ENCODE measurements around the gene PTPRM. TPM values are rescaled to one million over a fixed set of nuclear protein-coding genes. Genes with fewer than 3 reads are reported as not detected.

PTPRM gene
- total and polyA plus RNA-seq, 12 donors, result 31.7 to 116 (median 61.2) TPM

GRCh38 chr18:8069708-8070107, 502.6 kb downstream of the PTPRM start:
- no peak for DNase-seq
- intact Hi-C loops (cut with DNase I), result no loop called here
- H3K27me3 ChIP-seq, result no peaks in the 10 kb centered on the region
- no peak overlapping the region for H3K4me3 ChIP-seq
- H3K9me3 ChIP-seq (replicated peaks in 1 of 3), result no peaks in the 10 kb centered on the region
- WGBS, 4 donors, result 92 to 96% (median 95%) methylated on average over 8 of the region's 8 CpGs
- H3K27ac ChIP-seq, result no peak overlapping the region
- no peak for TF ChIP-seq POLR2A (IDR thresholded peaks at IDR 0.05)
- no peak for TF ChIP-seq CTCF (IDR thresholded peaks at IDR 0.05)
- no peaks in the 10 kb centered on the region for H3K36me3 ChIP-seq (replicated peaks in 1 of 2)
- H3K4me1 ChIP-seq (replicated peaks in 1 of 2), result peaks cover 0 to 10% of the 10 kb centered on the region in 2 donors

GRCh38 chr18:8073167-8073566, 506.1 kb downstream of the PTPRM start:
- 67 to 75% (median 75%) methylated on average over 3 of the region's 3 CpGs for WGBS, 4 donors
- H3K4me3 ChIP-seq, result no peak overlapping the region
- H3K4me1 ChIP-seq (replicated peaks in 1 of 2), result peaks cover 0 to 10% of the 10 kb centered on the region in 2 donors
- no peak for DNase-seq
- intact Hi-C loops (cut with DNase I), result no loop called here
- no peak overlapping the region for H3K27ac ChIP-seq
- no peaks in the 10 kb centered on the region for H3K36me3 ChIP-seq (replicated peaks in 1 of 2)
- H3K27me3 ChIP-seq, result no peaks in the 10 kb centered on the region
- H3K9me3 ChIP-seq (replicated peaks in 1 of 3), result no peaks in the 10 kb centered on the region
- TF ChIP-seq POLR2A (IDR thresholded peaks at IDR 0.05), result no peak
- TF ChIP-seq CTCF (IDR thresholded peaks at IDR 0.05), result no peak

GRCh38 chr18:8080092-8080491, 513.0 kb downstream of the PTPRM start:
- Histone ChIP-seq H3K36me3 (replicated peaks in 1 of 2) (no peaks in the 10 kb centered on the region), H3K9me3 (replicated peaks in 1 of 3) (no peaks in the 10 kb centered on the region), H3K4me1 (replicated peaks in 1 of 2) (no peaks in the 10 kb centered on the region), H3K4me3 (no peak overlapping the region), H3K27ac (no peak overlapping the region), H3K27me3 (no peaks in the 10 kb centered on the region)
- no peak for DNase-seq
- intact Hi-C loops (cut with DNase I), result loop anchor here in 1 of 2 donors (10.0 kb wide), 1 partner anchor 305 kb away; no protein-coding TSS in a partner anchor
- TF ChIP-seq POLR2A (IDR thresholded peaks at IDR 0.05) (no peak), CTCF (IDR thresholded peaks at IDR 0.05) (no peak)

- no peaks in the 10 kb centered on the region for H3K9me3 ChIP-seq (replicated peaks in 1 of 3)
- WGBS, 4 donors, result 25 to 67% (median 32%) methylated on average over 1 of the region's 1 CpG
Observed at GRCh38 chr18:8081267-8081666, 514.2 kb downstream of the PTPRM start.

More at GRCh38 chr18:8081267-8081666, 514.2 kb downstream of the PTPRM start:
- intact Hi-C loops (cut with DNase I), result loop anchor here in 1 of 2 donors (10.0 kb wide), 1 partner anchor 304 kb away; no protein-coding TSS in a partner anchor
- no peaks in the 10 kb centered on the region for H3K36me3 ChIP-seq (replicated peaks in 1 of 2)
- H3K27ac ChIP-seq, result no peak overlapping the region
- DNase-seq, result no peak
- TF ChIP-seq CTCF (IDR thresholded peaks at IDR 0.05), result no peak
- TF ChIP-seq POLR2A (IDR thresholded peaks at IDR 0.05), result no peak
- H3K27me3 ChIP-seq, result no peaks in the 10 kb centered on the region
- H3K4me1 ChIP-seq (replicated peaks in 1 of 2), result no peaks in the 10 kb centered on the region
- H3K4me3 ChIP-seq, result no peak overlapping the region
